Thyroid gland (tissue), 4 donors: ENCODE measurements around the gene CSTF3. TPM values are rescaled to one million over a fixed set of nuclear protein-coding genes. Genes with fewer than 3 reads are reported as not detected.

Source experiments
- DNase-seq, 2 donors: peaks; one replicate each; pipeline ENCODE4 v3.0.0-alpha.2; 2019
- H3K27ac ChIP-seq, 3 donors: fragments of 200-600 bp; sonication (generic); 1 replicate in 2 of 3; 2 replicates in 1 of 3; pipeline ENCODE4 v1.5.1; 2016 to 2019; ENCODE audit warnings: mild to moderate bottlenecking in 1 of 3, moderate library complexity in 1 of 3
- H3K27me3 ChIP-seq: fragments of 200-600 bp; sonication (generic); one replicate; pipeline ENCODE4 v1.5.1; 2019
- H3K36me3 ChIP-seq, 2 donors: fragments of 200-600 bp; sonication (generic); one replicate each; pipeline ENCODE4 v1.5.1; 2016 to 2019
- H3K4me1 ChIP-seq, 2 donors: fragments of 200-600 bp; sonication (generic); one replicate each; pipeline ENCODE4 v1.5.1; 2017 to 2019
- H3K4me3 ChIP-seq, 3 donors: fragments of 200-600 bp; sonication (generic); replicated peaks in 1 of 3; 1 replicate in 2 of 3; 2 replicates in 1 of 3; pipeline ENCODE4 v1.5.1; 2016; ENCODE audit warnings: mild to moderate bottlenecking in 1 of 3
- H3K9me3 ChIP-seq: fragments of 200-600 bp; sonication (generic); one replicate; pipeline ENCODE4 v1.5.1; 2017
- CTCF ChIP-seq, 6 experiments: fragments of 200-600 bp in 3 of 6; fragments of 450-650 bp in 3 of 6; sonication (generic) in 3 of 6; IDR thresholded peaks; one replicate each; pipeline ENCODE4 v1.5.1; 2016 to 2019; ENCODE audit warnings: antibody characterized with exemption in 6 of 6, mild to moderate bottlenecking in 2 of 6, inconsistent platforms in 1 of 6, moderate library complexity in 1 of 6
- POLR2A ChIP-seq, 2 donors: fragments of 450-650 bp; IDR thresholded peaks; one replicate each; pipeline ENCODE4 v1.6.1; 2017; ENCODE audit warnings: antibody characterized with exemption in 2 of 2, mild to moderate bottlenecking in 2 of 2, moderate library complexity in 1 of 2
- WGBS, 2 donors: methylation state at CpG; one replicate each; pipeline ENCODE4 v1.1.5; 2017; 5-methylcytosine and 5-hydroxymethylcytosine counted together
- intact Hi-C: fragments of 100-400 bp; cut with DNase I; formaldehyde crosslinking; loops from one replicate; pipeline ENCODE4 v1.15.1; 2023
- total RNA-seq, 4 donors: library from RNA; depleted of rRNA; stranded (reverse); fragments of >200 nt; gene quantifications; one replicate each; pipeline ENCODE4 v1.2.3, GENCODE V29; 2016

The CSTF3 gene
- total RNA-seq, 4 donors from 2014 or later, result 18.1 to 30.4 (median 26.2) TPM

GRCh38 chr11:33043221-33043830 lies 118.0 kb downstream of the CSTF3 start:
- intact Hi-C loops, result no loop called here
- Histone ChIP-seq H3K27ac (no peak overlapping the region), H3K4me3 (no peak overlapping the region), H3K4me1 (peaks cover 0 to 7% of the 10 kb centered on the region in 2 donors), H3K9me3 (no peaks in the 10 kb centered on the region), H3K36me3 (peaks cover 0 to 4% of the 10 kb centered on the region in 2 donors), H3K27me3 (no peaks in the 10 kb centered on the region)
- no peak for DNase-seq
- WGBS, 2 donors, result 86 to 93% methylated on average over 2 of the region's 2 CpGs
- TF ChIP-seq POLR2A (IDR thresholded peaks at IDR 0.05), result no peak
- no peak for TF ChIP-seq CTCF (IDR thresholded peaks at IDR 0.05)

GRCh38 chr11:33040862-33041453 lies 120.3 kb downstream of the CSTF3 start:
- intact Hi-C loops, result no loop called here

GRCh38 chr11:33040033-33040861 lies 121.0 kb downstream of the CSTF3 start:
- Histone ChIP-seq H3K27me3 (no peaks in the 10 kb centered on the region), H3K27ac (peak overlapping the region; percentile 91 to 99 (median 98)), H3K4me3 (peak overlapping the region; percentile 27 to 92 (median 87)), H3K9me3 (no peaks in the 10 kb centered on the region), H3K4me1 (peaks cover 0 to 7% of the 10 kb centered on the region in 2 donors), H3K36me3 (peaks cover 0 to 4% of the 10 kb centered on the region in 2 donors)
- no peak for DNase-seq
- intact Hi-C loops, result no loop called here
- 6 to 12% methylated on average over 21 to 30 of the region's 30 CpGs for WGBS, 2 donors
- TF ChIP-seq POLR2A (IDR thresholded peaks at IDR 0.05) (no peak), CTCF (IDR thresholded peaks at IDR 0.05) (peak in 1 of 6 experiments; percentile 2)

More at GRCh38 chr11:33040862-33041453, 120.3 kb downstream of the CSTF3 start:
- peaks cover 0 to 4% of the 10 kb centered on the region in 2 donors for H3K36me3 ChIP-seq
- no peaks in the 10 kb centered on the region for H3K9me3 ChIP-seq
- H3K4me3 ChIP-seq, result no peak overlapping the region
- 81 to 85% methylated on average over 5 of the region's 5 CpGs for WGBS, 2 donors
- H3K4me1 ChIP-seq, result peaks cover 0 to 7% of the 10 kb centered on the region in 2 donors
- no peaks in the 10 kb centered on the region for H3K27me3 ChIP-seq
- no peak overlapping the region for H3K27ac ChIP-seq
- DNase-seq, result no peak
- no peak for TF ChIP-seq POLR2A (IDR thresholded peaks at IDR 0.05)
- no peak for TF ChIP-seq CTCF (IDR thresholded peaks at IDR 0.05)

GRCh38 chr11:33039274-33040032 lies 121.8 kb downstream of the CSTF3 start, which contains the start of gene TCP11L1:
TCP11L1 (plus strand) TSS chr11:33039572; CDS start chr11:33043774, 4,202 bp downstream.
- no peaks in the 10 kb centered on the region for H3K9me3 ChIP-seq
- H3K4me3 ChIP-seq, result peak within 1 kb of the TSS; percentile 27 to 92 (median 87)
- no peaks in the 10 kb centered on the region for H3K36me3 ChIP-seq
- peak within 1 kb of the TSS; percentile 91 to 99 (median 98) for H3K27ac ChIP-seq
- peak; percentile 91 for DNase-seq
- H3K4me1 ChIP-seq, result peaks cover 0 to 7% of the 10 kb centered on the region in 2 donors
- 0% methylated on average over 7 to 14 of the region's 84 CpGs for WGBS, 2 donors
- intact Hi-C loops, result no loop called here
- no peaks in the 10 kb centered on the region for H3K27me3 ChIP-seq
- TF ChIP-seq POLR2A (IDR thresholded peaks at IDR 0.05) (peak in 1 of 2 donors; percentile 60), CTCF (IDR thresholded peaks at IDR 0.05) (peak in 1 of 6 experiments; percentile 3)
